NB4 (cell line): ENCODE measurements around the gene RBFOX1.

ENCODE experiments used
- MYC ChIP-seq: IDR thresholded peaks from 2 replicates; pipeline ENCODE4 v1.6.1; 2011; ENCODE audit warnings: low read depth, low read length
- POLR2A ChIP-seq: IDR thresholded peaks from 2 replicates; pipeline ENCODE4 v1.6.1; 2011; ENCODE audit warnings: mild to moderate bottlenecking; ENCODE audit not compliant: insufficient read length; ENCODE audit errors: extremely low read depth
- TF ChIP-seq, protein P1 (sequence below): IDR thresholded peaks from one replicate; pipeline ENCODE4 v1.5.1; 2012; ENCODE audit warnings: low read depth, low read length

DNA sequence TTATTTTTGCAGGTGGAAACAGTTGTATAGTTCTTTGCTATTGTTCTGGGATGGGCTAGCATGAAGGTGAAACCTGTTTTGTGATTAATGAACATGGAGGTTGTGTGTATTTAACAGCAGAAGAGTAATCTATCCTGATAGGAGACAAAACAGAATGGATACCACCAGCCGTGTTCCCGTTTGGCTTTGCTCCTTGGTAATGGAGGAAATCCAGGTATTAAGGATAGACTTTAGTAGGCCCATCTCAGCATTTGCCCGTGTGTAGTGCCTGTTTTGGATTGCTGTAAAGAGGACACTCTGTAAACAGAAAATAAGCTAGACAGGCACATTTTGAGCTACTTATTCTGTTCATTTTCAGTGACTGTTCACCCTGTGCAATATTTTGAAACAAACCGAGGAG, 215.1 kb downstream of the RBFOX1 start:
- TF ChIP-seq, protein P1, sequence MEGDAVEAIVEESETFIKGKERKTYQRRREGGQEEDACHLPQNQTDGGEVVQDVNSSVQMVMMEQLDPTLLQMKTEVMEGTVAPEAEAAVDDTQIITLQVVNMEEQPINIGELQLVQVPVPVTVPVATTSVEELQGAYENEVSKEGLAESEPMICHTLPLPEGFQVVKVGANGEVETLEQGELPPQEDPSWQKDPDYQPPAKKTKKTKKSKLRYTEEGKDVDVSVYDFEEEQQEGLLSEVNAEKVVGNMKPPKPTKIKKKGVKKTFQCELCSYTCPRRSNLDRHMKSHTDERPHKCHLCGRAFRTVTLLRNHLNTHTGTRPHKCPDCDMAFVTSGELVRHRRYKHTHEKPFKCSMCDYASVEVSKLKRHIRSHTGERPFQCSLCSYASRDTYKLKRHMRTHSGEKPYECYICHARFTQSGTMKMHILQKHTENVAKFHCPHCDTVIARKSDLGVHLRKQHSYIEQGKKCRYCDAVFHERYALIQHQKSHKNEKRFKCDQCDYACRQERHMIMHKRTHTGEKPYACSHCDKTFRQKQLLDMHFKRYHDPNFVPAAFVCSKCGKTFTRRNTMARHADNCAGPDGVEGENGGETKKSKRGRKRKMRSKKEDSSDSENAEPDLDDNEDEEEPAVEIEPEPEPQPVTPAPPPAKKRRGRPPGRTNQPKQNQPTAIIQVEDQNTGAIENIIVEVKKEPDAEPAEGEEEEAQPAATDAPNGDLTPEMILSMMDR: no peak
- no peak for TF ChIP-seq POLR2A
- TF ChIP-seq MYC: no peak
